OCI-LY7 (cell line): ENCODE measurements around the gene NOX4. TPM values are rescaled to one million over a fixed set of nuclear protein-coding genes. Genes with fewer than 3 reads are reported as not detected.

Experiments
- BruUV-seq: library from RNA; stranded (reverse); fragments of 400-500 nt; replicated peaks from 2 replicates; lab custom pipeline; 2021; lab: Mats Ljungman, UMichigan
- CTCF ChIA-PET: fragments of 300-600 bp; sonication (Branson Sonifier 250); formaldehyde crosslinking; loops from one replicate; lab custom pipeline; 2022; ENCODE audit warnings: antibody characterized with exemption; ENCODE audit not compliant: unreplicated experiment; lab: Charles Lee
- POLR2A ChIA-PET: fragments of 300-600 bp; sonication (Branson Sonifier 250); formaldehyde crosslinking; loops from one replicate; lab custom pipeline; 2022; ENCODE audit warnings: antibody characterized with exemption; lab: Charles Lee
- DNase-seq: peaks from one replicate; pipeline ENCODE4 v3.0.0-alpha.2; 2015; ENCODE audit warnings: low spot score
- H2AFZ ChIP-seq: fragments of 200-600 bp; sonication (generic), shearing (Covaris generic); 2 replicates; pipeline ENCODE4 v1.6.1; 2014; ENCODE audit warnings: mild to moderate bottlenecking, antibody characterized with exemption, low read length, moderate library complexity
- H3K27ac ChIP-seq: fragments of 200-600 bp; sonication (generic); 2 replicates; pipeline ENCODE4 v1.5.1; 2014; ENCODE audit warnings: mixed run types, low read depth, mild to moderate bottlenecking, moderate library complexity, low read length, inconsistent platforms; ENCODE audit not compliant: poor library complexity, severe bottlenecking
- H3K36me3 ChIP-seq: fragments of 200-600 bp; sonication (generic); 2 replicates; pipeline ENCODE4 v1.6.1; 2014; ENCODE audit warnings: mild to moderate bottlenecking, antibody characterized with exemption, low read length, moderate library complexity, mixed read lengths; ENCODE audit not compliant: insufficient read depth
- H3K4me1 ChIP-seq: fragments of 200-600 bp; sonication (generic); 2 replicates; pipeline ENCODE4 v1.5.1; 2014; ENCODE audit warnings: mild to moderate bottlenecking, low read length; ENCODE audit not compliant: insufficient read depth, poor library complexity, severe bottlenecking
- H3K4me2 ChIP-seq: fragments of 200-600 bp; sonication (generic); 2 replicates; pipeline ENCODE4 v1.6.1; 2014; ENCODE audit warnings: mild to moderate bottlenecking, low read length
- H3K4me3 ChIP-seq: fragments of 200-600 bp; sonication (generic); 2 replicates; pipeline ENCODE4 v1.5.1; 2014; ENCODE audit warnings: mild to moderate bottlenecking, low read depth, low read length; ENCODE audit not compliant: poor library complexity, severe bottlenecking
- H3K79me2 ChIP-seq: fragments of 200-600 bp; sonication (generic); 2 replicates; pipeline ENCODE4 v1.6.1; 2016; ENCODE audit warnings: low read depth, mild to moderate bottlenecking, low read length, moderate library complexity, mixed read lengths; ENCODE audit not compliant: insufficient read depth
- H3K9me2 ChIP-seq: fragments of 200-600 bp; sonication (generic); 2 replicates; pipeline ENCODE4 v1.6.1; 2016; ENCODE audit warnings: mild to moderate bottlenecking, low read length, mixed read lengths; ENCODE audit not compliant: insufficient read depth
- H3K9me3 ChIP-seq: fragments of 200-600 bp; sonication (generic); 2 replicates; pipeline ENCODE4 v1.6.1; 2014; ENCODE audit warnings: mild to moderate bottlenecking, mixed run types, low read length, mixed read lengths
- H4K20me1 ChIP-seq: fragments of 200-600 bp; sonication (generic); 2 replicates; pipeline ENCODE4 v1.6.1; 2014; ENCODE audit warnings: mild to moderate bottlenecking, antibody characterized with exemption, low read length, moderate library complexity, mixed read lengths; ENCODE audit not compliant: insufficient read depth
- CTCF ChIP-seq: fragments of 200-600 bp; sonication (generic); conservative IDR thresholded peaks from 2 replicates; pipeline ENCODE4 v1.5.1; 2014; ENCODE audit warnings: mild to moderate bottlenecking, antibody characterized with exemption, low read length, moderate library complexity, mixed read lengths
- EZH2phosphoT487 ChIP-seq: fragments of 200-600 bp; sonication (generic); IDR thresholded peaks from 2 replicates; pipeline ENCODE4 v1.6.1; 2018; ENCODE audit warnings: low read depth, borderline replicate concordance, mild to moderate bottlenecking, mixed run types, antibody characterized with exemption, low read length, moderate library complexity, mixed read lengths
- intact Hi-C: fragments of 100-400 bp; cut with micrococcal nuclease; formaldehyde crosslinking; loops from one replicate; pipeline ENCODE4 v1.10.0; 2022; ENCODE audit not compliant: unreplicated experiment
- total RNA-seq, 2 experiments: library from RNA; depleted of rRNA in 1 of 2; stranded (reverse); fragments of >200 nt in 1 of 2; shearing (Covaris generic) in 1 of 2; gene quantifications; 2 replicates each; pipeline ENCODE4 v1.2.3, GENCODE V29; 2014 to 2022

The NOX4 gene
- total RNA-seq, 2 experiments from 2014 or later, result not detected

- H3K36me3 ChIP-seq, result no peaks in the 10 kb centered on the region
- H3K4me3 ChIP-seq, result no peak overlapping the region
- intact Hi-C loops, result no loop called here
- no peak overlapping the region for H3K4me2 ChIP-seq
- no peak overlapping the region for H2AFZ ChIP-seq
- no peak for DNase-seq
- H3K27ac ChIP-seq, result no peak overlapping the region
- TF ChIP-seq EZH2phosphoT487, result no peak
- TF ChIP-seq CTCF, result no peak
- POLR2A ChIA-PET, result no interaction called here
- no peaks in the 10 kb centered on the region for H3K9me3 ChIP-seq
- H3K79me2 ChIP-seq, result no peaks in the 10 kb centered on the region
- no peaks in the 10 kb centered on the region for H3K9me2 ChIP-seq
- no TSS peak for BruUV-seq
- CTCF ChIA-PET, result no interaction called here
- H4K20me1 ChIP-seq, result no peaks in the 10 kb centered on the region
- H3K4me1 ChIP-seq, result no peaks in the 10 kb centered on the region
These were observed 34.0 kb downstream of the NOX4 start for GRCh38 chr11:89457190-89457589.

DNA sequence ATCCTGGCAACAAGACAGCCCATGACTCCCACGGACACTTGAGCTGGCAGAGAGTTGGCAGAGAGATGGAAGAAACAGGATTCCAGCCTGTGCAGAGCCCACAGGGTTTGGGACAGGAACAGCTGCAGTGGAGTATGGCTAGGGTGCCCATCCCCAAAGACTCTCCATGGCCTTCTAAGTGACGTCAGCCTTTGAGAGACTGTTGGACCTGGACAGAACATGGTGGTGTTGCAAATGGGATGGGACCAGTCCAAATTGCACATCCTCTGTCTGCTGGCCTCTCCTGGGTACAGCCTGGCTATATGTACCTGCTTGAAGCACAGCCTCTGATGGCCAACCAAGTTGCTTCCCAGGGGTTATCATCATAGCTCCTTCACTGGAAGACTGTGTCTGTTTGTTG is 34.5 kb downstream of the NOX4 start:
- H3K9me3 ChIP-seq, result no peaks in the 10 kb centered on the region
- H3K27ac ChIP-seq, result no peak overlapping the region
- no peak for DNase-seq
- no peaks in the 10 kb centered on the region for H4K20me1 ChIP-seq
- no peaks in the 10 kb centered on the region for H3K4me1 ChIP-seq
- no TSS peak for BruUV-seq
- TF ChIP-seq EZH2phosphoT487 (no peak), CTCF (no peak)
- POLR2A ChIA-PET, result no interaction called here
- no peak overlapping the region for H3K4me2 ChIP-seq
- CTCF ChIA-PET, result no interaction called here
- H3K4me3 ChIP-seq, result no peak overlapping the region
- intact Hi-C loops, result no loop called here
- H3K36me3 ChIP-seq, result no peaks in the 10 kb centered on the region
- H2AFZ ChIP-seq, result no peak overlapping the region
- H3K9me2 ChIP-seq, result no peaks in the 10 kb centered on the region
- no peaks in the 10 kb centered on the region for H3K79me2 ChIP-seq

- POLR2A ChIA-PET, result no interaction called here
- H3K4me3 ChIP-seq, result no peak overlapping the region
- TF ChIP-seq CTCF (no peak), EZH2phosphoT487 (no peak)
- no peaks in the 10 kb centered on the region for H3K9me3 ChIP-seq
- H3K36me3 ChIP-seq, result no peaks in the 10 kb centered on the region
- DNase-seq, result no peak
- intact Hi-C loops, result no loop called here
- H4K20me1 ChIP-seq, result no peaks in the 10 kb centered on the region
- H3K79me2 ChIP-seq, result no peaks in the 10 kb centered on the region
- BruUV-seq, result no TSS peak
- H2AFZ ChIP-seq, result no peak overlapping the region
- no peaks in the 10 kb centered on the region for H3K9me2 ChIP-seq
- no peak overlapping the region for H3K27ac ChIP-seq
- no peaks in the 10 kb centered on the region for H3K4me1 ChIP-seq
- no peak overlapping the region for H3K4me2 ChIP-seq
- CTCF ChIA-PET, result no interaction called here
These were observed 38.4 kb downstream of the NOX4 start for GRCh38 chr11:89452780-89453179.
